ENCODE measurements around the gene GHRH.

GRCh38 chr20:37219751-37220668 is 41.6 kb downstream of the GHRH start:
- TF ChIP-seq CTCF (IDR thresholded peaks at IDR 0.05; ENCODE audit: low read depth, low read length, missing input control) (no peak), RXRA (IDR thresholded peaks at IDR 0.05) (no peak), TAF1 (conservative IDR thresholded peaks at IDR 0.05) (no peak), RAD21 (IDR thresholded peaks at IDR 0.05) (no peak), SP1 (IDR thresholded peaks at IDR 0.05) (no peak), JUND (IDR thresholded peaks at IDR 0.05) (no peak), ATF3 (IDR thresholded peaks at IDR 0.05) (no peak), GABPA (IDR thresholded peaks at IDR 0.05 in 1 of 2, conservative IDR thresholded peaks at IDR 0.05 in 1 of 2) (no peak), YY1 (IDR thresholded peaks at IDR 0.05) (no peak), EGR1 (IDR thresholded peaks at IDR 0.05; ENCODE audit: low read depth in 2 of 2) (no peak)
- TF ChIP-seq, protein P1, sequence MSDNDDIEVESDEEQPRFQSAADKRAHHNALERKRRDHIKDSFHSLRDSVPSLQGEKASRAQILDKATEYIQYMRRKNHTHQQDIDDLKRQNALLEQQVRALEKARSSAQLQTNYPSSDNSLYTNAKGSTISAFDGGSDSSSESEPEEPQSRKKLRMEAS (IDR thresholded peaks at IDR 0.05): no peak
- TF ChIP-seq, protein P2, sequence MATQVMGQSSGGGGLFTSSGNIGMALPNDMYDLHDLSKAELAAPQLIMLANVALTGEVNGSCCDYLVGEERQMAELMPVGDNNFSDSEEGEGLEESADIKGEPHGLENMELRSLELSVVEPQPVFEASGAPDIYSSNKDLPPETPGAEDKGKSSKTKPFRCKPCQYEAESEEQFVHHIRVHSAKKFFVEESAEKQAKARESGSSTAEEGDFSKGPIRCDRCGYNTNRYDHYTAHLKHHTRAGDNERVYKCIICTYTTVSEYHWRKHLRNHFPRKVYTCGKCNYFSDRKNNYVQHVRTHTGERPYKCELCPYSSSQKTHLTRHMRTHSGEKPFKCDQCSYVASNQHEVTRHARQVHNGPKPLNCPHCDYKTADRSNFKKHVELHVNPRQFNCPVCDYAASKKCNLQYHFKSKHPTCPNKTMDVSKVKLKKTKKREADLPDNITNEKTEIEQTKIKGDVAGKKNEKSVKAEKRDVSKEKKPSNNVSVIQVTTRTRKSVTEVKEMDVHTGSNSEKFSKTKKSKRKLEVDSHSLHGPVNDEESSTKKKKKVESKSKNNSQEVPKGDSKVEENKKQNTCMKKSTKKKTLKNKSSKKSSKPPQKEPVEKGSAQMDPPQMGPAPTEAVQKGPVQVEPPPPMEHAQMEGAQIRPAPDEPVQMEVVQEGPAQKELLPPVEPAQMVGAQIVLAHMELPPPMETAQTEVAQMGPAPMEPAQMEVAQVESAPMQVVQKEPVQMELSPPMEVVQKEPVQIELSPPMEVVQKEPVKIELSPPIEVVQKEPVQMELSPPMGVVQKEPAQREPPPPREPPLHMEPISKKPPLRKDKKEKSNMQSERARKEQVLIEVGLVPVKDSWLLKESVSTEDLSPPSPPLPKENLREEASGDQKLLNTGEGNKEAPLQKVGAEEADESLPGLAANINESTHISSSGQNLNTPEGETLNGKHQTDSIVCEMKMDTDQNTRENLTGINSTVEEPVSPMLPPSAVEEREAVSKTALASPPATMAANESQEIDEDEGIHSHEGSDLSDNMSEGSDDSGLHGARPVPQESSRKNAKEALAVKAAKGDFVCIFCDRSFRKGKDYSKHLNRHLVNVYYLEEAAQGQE (IDR thresholded peaks at IDR 0.05): no peak
- TF ChIP-seq, protein P3, sequence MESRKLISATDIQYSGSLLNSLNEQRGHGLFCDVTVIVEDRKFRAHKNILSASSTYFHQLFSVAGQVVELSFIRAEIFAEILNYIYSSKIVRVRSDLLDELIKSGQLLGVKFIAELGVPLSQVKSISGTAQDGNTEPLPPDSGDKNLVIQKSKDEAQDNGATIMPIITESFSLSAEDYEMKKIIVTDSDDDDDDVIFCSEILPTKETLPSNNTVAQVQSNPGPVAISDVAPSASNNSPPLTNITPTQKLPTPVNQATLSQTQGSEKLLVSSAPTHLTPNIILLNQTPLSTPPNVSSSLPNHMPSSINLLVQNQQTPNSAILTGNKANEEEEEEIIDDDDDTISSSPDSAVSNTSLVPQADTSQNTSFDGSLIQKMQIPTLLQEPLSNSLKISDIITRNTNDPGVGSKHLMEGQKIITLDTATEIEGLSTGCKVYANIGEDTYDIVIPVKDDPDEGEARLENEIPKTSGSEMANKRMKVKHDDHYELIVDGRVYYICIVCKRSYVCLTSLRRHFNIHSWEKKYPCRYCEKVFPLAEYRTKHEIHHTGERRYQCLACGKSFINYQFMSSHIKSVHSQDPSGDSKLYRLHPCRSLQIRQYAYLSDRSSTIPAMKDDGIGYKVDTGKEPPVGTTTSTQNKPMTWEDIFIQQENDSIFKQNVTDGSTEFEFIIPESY (IDR thresholded peaks at IDR 0.05): no peak

Measured in liver (tissue), 3 donors.